Measurements from ENCODE around the gene TBX18.

GRCh38 chr6:84675651-84676050 lies 88.7 kb downstream of the TBX18 start:
- no peak for TF ChIP-seq CTCF (IDR thresholded peaks at IDR 0.05; ENCODE audit: low read depth, low read length, poor library complexity, severe bottlenecking)
- TF ChIP-seq EZH2phosphoT487 (IDR thresholded peaks at IDR 0.05; ENCODE audit: borderline replicate concordance, low read length) = no peak
